Islet of Langerhans (tissue), 1 donor: ENCODE measurements around the gene RBM4B.

Experiments
- FAIRE-seq: peaks from one replicate; lab custom pipeline; 2011; peaks lifted over from hg19 to GRCh38; lab: Jason Lieb, UNC

Gene RBM4B

DNA sequence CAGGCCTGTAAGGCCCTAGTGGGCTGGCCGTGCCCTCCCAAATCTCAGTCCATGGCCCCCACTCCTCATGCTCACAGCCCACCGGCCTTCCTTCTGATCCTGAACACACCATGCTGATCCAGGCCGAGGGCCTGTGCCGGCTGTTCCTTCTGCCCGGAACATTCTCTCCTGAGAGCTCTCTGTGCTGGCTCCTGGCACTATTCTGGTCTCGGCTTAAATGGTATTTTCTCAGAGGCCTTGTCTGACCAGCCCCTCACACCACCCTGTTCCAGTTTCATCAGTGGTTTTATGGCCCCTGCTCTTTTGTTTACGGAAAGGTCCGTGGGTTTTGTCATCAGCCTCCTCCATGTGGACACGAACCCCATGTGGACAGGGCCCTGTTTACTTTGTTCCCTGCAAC is 29.3 kb upstream of the RBM4B start:
- FAIRE-seq, result no peak

DNA sequence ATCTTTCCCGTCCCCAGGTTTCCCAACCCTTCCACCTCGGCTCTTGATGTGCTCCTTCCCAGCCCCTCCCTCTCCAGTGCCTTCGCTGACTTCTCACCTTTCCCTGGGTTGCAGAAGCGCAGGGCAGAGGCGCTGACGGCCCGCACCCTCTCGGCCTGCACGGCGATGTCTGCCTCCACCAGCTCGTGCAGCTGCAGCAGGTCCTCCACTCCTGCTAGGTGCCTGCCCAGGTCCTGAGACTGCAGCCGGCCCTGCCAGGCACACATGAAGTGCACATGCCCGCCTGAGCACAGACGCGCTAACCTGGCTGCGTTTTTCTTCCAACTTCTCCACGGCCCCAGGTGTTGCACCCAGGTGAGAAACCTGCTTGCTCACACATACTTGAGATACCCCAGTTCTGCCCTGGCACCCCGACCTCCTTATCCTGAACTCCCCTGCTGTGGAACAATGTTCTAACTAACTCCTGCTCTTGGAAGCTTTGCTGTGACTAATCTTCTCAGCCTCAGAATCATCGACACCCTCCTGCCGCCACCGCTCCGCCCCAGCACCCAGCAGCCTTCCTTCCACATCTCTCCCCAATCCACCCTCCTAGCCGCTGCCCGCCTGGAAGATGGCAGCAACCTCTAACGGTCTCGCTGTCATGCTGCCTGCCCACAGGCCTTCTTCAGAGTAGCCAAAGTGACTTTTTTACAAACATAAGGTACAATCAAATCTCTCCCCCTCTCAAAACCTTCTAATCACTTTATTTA is 28.1 kb upstream of the RBM4B start:
- FAIRE-seq, result no peak

DNA sequence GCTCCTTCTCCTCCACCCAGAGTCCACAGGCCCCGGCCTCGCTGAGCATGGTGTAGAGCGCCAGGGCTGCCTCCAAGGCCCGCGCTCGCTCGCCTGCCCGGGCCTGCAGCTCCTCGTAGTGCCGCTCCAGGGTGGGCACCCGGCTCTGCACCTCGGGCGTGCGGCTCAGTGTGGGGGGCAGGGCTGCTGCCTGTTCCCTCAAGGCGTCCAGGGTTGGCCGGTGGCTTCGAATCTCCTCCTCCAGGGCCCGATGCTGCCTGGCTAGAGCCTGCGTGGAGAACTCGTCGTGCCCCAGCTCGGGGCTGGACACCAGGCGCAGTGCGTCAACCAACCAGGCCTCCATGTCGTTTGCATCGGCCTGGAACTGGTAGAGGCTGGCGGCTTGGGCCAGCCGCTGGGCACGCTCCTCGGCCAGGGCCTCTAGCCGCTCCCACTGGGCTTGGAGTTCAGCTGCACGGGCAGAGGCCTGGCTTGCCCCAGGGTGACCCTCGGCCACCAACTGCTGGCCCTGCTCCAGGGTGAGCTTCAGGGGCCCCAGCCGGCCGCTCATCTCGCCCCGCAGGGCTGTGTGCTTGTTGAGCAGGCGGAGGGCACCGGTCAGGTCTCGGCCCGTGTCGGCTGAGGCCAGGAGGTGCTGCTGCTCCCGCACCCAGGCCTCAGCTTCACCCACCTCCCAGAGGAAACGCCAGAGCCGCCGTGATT is 27.1 kb upstream of the RBM4B start:
- FAIRE-seq, result no peak

DNA sequence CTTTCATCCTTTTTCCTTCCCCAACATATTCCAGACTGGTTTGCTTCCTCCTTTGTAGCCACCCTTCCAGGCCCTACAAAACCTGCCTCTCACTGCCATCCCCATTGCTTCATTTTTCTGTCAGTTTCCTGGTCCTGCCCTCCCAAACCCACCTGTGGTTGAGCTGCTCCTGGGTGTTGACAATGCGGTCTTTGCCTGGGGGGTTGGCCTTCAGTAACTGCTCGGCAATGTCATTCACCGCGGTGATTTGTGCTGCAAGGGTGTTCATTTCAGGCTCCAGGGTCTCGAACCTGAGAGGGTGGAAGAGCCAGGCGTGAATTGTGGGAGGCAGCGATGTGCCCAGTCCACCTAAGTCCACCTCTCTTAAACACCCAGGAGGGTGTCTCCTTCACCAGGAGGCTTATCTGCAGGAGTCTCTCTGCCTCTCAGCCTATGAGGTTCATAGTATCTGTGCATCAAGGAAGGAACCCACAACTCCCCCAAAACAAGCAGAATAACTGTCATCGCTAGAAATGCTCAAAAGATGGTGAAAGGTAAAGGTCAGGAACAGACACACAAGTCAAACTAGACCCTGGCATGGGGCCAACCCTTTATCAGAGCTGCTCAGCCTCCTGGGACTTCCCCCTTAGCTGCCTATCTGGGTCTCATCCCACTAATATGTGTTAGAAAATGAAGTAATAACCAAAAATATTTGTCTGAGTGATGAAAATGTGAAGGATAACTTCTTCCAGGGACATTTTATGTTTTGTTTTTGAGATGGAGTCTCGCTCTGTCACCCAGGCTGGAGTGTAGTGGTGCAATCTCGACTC is 23.9 kb upstream of the RBM4B start:
- no peak for FAIRE-seq

DNA sequence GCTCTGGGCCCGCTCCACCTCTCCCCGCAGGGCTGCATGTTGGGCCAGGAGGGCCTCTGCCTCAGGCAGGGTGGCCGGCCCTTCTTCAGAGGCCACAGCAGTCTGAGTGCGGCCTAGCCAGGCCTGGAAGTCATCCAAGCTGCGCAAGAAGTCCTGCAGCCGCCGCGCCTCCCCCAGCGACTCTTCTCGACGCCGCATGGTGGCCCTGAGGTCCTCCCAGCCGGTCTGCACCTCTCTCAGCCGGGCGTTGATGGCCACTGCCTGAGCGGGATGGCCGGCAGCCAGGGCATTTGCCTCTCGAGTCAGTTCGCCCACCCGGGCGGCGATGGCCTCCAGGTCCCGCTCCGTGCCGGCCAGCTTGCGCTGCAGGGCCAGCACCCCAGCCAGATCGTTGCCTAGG is 23.1 kb upstream of the RBM4B start:
- FAIRE-seq, result no peak

DNA sequence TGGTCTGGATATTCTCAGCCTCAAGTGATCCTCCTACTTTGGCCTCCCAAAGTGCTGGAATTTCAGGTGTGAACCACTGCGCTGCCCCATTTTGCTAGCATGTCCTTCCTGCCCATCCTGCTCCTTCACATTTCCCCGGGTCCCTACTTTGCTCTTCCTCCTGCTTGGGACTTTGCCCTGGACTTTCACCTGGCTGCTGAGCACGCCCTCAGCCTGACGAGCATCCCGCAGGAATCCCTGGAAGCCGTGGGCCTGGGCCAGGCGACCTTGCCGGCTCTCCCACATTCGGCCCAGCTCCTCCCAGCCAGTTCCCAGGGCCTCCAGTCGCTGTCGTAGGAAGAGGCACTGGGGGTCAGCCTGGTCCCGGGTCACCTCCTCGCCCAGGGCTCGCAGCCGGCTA is 22.6 kb upstream of the RBM4B start:
- FAIRE-seq, result no peak

DNA sequence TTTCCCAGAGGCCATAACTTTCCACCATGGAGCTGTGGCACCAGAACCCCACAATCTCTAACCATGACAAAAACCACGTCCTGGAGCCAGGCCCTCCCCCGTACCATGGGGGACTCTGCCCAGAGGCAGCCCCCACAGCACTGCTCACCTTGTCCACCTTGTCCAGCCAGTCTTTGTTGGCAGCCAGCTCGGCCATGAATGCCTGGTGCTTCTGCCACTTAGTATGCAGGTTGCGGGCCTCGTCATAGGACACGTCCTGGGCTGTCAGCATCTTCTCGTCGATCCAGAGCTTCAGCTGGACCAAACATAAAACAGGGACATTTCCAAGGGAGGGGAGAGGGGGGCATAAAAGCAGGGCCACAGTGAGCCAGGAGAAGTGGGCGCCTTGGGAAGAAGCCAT is 20.8 kb upstream of the RBM4B start:
- FAIRE-seq, result no peak

DNA sequence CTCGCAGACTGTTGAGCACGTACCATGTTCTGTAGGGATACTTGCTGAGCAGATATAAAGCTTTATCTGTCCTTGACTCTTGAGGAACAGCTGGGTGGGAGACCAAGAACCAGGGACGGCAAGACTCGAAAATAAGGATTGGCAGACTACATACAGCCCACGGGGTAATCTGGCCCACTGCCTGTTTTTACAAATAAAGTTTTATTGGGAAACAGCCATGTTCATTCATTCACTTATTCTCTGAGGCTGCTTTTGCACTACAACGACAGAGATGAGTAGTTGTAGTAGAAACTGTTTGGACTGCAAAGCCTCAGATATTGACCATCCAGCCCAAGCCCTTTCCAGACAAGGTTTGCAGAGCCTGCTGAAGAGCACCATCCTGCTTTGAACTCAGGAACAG is 20.3 kb upstream of the RBM4B start:
- FAIRE-seq, result no peak

DNA sequence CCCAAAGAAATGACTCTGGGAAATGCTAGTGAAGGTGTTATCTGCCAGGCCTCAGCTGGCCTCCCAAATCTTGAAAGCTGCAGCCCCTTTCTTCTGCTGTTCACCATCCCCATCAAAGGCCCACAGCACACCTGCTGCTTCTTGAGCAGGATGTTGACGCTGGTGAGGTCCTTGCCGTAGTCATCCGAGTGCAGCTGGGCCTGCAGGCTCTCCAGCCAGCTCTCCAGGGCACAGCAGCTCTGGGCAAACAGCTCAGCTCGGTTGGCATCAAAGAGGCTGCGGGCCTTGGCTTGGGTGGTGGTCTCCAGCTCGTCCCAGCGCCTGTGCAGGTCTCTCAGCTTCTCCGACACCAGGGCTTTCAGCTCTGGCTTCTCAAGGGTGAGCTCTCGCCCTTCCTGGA is 18.5 kb upstream of the RBM4B start:
- FAIRE-seq, result no peak

DNA sequence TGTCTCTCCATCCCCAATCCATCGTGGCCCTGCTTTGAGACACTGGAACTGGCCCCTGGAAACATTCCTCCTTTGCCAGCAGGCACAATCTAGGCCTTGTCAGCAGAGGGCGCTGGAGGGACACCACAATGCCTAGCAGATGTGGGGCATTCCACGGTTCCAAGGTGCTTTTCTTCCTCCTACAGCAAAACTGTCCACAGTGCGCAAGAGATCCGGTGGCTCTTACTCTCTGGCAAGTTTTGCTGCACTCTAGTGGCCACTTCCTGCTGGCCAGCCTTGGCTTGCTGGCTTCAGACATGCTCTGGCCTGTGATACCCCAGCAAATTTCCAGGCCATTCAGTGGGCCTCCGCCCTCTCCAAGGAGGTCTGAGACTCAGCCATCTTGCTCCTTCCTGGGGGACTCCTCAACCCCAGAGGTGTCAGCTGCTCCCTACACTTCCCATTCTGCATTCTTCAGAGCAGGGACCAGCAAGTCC is 17.1 kb upstream of the RBM4B start:
- FAIRE-seq, result peak; percentile 86

DNA sequence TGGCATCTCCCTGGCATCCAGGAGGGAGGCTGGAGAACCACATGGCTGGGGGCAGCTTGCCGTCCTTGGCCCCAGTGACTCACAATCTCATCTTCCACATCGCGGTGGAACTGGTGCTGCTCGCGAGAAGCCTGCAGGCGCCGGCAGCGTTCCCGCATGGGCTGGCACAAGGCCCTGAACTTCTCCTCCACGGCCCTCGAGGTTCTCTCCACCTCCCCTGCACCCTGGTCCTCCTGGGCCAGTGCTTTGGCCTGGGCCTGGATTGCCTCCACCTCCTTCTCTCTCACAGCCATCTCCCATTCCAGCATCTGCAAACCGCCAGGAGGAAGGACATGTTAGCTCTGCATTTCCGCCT is 16.3 kb upstream of the RBM4B start:
- FAIRE-seq, result no peak

DNA sequence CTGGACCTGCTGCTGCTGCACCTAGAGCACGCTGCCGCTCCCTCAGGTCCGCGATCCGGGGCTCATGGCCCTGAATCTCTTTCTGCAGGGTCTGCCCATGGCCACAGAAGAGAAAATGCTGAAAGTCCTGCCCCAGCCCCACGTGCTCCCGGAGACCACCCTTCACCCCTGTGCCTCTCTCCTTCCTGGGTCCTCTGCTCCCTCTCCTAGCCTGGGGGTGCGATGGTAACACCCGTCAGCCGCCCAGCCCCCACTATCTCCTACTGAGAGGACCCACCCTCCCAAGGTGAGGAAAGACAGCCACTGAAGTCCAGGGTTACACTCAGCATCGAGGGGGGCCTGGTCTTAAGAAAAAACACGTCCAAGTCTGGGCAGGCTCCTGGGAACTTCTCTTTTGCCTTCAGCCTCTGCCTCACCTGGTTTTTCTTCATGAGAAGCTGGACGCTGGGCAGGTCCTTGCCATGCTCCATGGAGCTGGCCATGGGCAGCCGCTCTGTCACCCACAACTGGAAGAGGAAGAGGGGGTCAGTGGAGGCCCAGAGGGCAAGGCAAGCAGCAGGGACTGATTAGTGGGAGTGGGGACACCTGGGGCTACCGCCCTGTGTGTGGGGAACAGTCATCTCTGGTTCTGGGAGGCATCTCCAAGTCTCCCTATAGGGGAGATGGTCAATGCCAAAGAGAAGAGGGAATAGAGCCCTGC is 15.8 kb upstream of the RBM4B start:
- no peak for FAIRE-seq

DNA sequence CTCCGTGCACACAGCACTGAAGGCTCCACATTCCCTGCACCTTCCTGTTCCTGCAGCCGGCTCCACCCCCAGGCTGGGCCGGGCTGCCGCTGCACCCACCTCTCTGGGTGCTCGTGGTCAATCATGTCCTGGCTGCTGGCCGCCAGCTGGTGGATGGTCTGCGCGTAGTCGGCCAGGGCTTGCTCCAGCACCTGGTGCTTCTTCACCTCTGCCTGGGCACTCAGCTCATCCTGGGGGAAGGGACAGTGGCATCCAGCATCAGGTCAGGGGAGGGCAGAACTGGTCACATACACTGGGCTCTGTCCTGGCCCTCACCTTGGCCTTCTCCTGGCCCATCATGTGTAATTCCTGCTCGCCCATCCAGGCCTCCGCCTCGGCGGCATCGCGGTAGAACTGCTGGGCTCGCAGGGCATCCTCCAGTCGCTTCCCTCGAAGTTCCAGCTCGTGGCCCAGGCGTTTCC is 15.2 kb upstream of the RBM4B start:
- no peak for FAIRE-seq

DNA sequence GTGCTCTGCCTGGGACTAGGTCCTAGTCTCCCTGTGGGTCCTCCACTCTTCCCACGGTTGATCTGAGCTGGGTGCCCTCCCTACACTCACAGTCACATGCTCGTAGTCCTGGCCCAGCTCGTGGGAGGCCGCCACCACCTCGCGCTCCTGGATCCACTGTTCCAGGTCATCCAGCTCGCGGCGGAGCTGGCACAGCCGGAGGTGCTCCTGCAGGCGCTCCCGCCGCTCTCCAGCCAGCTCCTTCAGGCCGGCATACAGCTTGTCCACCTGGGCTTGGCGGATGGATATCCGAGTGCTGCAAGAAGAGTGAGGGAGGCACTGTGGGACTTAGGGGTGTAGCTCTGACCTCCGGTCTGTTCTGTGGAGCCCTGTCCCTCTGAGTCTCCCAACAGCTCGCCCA is 14.8 kb upstream of the RBM4B start:
- no peak for FAIRE-seq

DNA sequence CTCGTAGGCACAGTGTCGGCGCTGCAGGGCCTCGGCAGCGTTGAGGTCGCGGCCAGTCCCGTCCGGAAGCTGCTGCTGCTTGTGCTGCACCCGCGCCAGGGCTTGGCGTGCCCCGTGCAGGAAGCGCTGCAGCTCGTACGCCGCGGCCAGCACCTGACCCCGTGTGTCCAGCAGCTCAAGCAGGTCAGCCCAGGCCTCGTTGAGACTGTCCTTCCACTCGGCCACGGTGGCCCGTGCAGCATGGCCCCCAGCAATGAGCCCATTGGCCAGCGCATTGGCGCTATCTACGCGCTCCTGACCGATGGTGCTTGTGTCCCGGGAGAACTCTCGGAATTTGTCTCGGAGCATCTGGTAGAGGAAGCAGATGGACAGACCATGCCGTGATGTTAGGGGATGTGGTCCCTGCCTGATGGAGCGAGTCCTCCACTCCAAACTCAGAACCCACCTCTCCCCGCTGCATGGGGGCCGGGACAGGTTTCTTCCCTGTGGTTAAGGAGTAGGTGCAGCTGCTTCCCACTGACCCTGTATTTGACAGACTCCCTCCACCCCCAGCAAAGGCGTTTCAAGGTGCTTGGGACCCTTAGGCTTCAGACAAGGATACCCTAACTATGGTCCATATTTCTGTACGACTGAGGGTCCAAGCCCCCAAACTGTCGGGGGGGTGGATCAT is 13.8 kb upstream of the RBM4B start:
- FAIRE-seq, result no peak

DNA sequence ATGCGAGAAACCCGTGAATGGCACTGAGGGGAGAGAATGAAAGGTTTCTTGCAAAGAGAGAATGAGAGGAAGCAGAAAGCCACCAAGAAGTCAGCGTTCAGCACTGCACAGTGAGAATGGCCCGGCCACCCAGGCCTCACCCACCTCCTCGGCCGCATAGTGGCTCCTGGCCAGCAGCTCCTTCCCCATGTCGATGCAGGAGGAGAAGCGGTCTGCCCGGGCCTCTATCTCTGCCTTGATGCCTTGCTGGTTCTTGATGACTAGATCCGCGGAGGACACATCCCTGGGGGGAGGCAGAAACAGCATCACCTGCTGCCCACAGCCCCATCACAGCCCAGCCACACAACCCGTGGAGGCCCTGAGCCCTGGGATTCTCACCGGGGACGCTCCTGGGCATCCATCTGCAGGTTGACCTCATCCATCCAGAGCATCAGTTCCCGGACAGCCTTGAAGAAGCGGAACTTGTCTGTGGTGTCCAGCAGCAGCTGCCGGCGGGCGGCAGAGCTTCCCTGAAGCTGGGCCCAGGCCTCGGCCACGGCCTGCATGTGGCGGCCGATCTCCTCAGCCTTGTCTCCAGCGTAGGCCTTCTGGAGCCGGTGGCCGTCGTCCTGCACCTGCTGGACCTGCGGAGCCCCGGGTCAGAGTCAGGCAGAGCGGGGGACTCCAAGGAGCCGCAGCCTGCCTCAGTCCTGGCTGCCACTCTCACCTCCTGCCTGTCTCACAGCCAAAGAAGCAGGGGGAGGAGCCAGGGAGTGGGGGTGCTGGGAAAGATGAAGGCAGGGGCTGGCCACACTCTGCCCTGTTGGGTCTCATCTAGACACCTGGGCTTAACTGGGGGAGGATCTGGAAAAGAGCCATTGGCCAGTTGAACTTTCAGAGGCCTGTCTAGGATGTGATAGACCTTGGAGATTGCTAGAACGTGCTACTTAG is 12.2 kb upstream of the RBM4B start:
- no peak for FAIRE-seq

DNA sequence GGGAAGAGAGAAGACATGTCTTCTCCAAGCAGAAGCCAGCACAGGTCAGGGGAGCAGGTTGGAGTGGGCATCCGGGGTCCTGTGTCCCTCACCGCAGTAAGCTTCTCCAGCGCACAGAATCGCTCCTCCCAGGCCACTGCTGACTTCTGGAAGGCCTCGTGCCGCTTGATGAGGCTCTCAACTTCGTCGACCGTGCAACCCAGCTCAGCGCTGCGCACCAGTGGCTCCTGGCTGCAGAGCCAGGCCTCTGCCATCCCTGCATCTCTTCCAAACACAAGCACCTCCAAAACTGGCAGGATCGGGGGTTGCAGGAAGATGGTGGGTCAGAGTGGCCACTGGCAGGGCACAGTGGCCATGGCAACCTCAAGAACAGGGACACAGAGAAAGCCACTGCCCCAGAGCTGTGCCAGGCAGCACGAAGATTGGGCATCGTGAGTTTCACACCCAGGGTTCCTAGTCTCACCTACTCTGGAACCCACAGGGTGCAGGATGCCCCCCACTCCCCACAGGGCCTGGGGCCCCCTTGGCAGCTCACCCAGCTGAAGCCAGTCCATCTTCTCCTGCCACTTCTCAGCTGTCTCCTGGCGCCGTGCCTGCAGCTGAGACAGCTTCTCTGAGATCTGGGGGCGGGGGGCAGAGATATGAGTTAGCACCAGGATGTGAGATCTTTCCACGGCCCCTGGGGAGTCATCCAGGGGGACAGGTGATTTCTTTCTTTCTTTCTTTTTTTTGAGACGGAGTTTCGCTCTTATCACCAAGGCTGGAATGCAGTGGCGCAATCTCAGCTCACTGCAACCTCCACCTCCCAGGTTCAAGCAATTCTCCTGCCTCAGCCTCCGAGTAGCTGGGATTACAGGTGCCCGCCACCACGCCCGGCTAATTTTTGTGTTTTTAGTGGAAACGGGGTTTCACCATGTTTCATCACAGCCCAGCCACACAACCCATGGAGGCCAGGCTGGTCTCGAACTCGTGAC is 11.2 kb upstream of the RBM4B start:
- no peak for FAIRE-seq

DNA sequence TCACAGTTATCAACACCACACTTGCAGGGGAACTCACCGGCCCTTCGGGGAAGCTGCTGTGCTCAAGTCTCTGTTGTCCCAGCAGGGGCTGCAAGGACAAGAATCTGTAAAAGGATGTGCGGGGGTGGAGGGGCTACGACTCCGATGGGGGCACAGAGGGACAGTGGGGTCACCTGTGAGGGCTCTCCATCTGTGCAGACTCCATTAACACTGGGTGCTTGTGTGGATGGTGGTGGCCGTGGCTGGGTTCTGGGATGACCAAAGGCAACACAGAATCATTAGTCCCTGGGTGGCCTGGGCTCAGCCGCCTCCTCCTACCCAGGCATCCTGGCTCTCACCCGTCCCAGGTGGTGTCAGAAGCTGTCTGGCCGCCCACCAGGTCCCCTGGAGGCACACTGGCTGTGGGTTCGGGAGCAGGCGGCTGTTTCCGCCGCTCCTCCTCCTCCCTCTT is 10.2 kb upstream of the RBM4B start:
- no peak for FAIRE-seq
